HG02938 (cell line): ENCODE data around the gene SUPT20H.
A peak's percentile ranks its signal among the peaks of the same experiment; 100 is the strongest.

Experiments
- ATAC-seq: cut with Tn5 transposase; IDR thresholded peaks from one replicate; pipeline ENCODE4 v1.9.1; 2021; ENCODE audit warnings: mild to moderate bottlenecking, moderate library complexity; ENCODE audit not compliant: unreplicated experiment

Gene SUPT20H

GRCh38 chr13:37058910-37059847 lies at the start of gene SUPT20H:
TSS of gene SUPT20H (minus strand) at chr13:37059688. CDS start at chr13:37051490, 8,198 bp downstream.
- ATAC-seq: peak; percentile 92

- ATAC-seq: peak; percentile 56
Observed at GRCh38 chr13:37109051-37109678, 49.7 kb upstream of the SUPT20H start.

- no peak for ATAC-seq
Observed at GRCh38 chr13:37107868-37108267, 48.4 kb upstream of the SUPT20H start.

GRCh38 chr13:37107456-37107855 lies 48.0 kb upstream of the SUPT20H start:
- ATAC-seq: no peak

- ATAC-seq: no peak
Observed at GRCh38 chr13:37106642-37107041, 47.2 kb upstream of the SUPT20H start.

- ATAC-seq: no peak
Observed at GRCh38 chr13:37105251-37105714, 45.8 kb upstream of the SUPT20H start, which contains the start of gene CSNK1A1L. TSS of gene CSNK1A1L (minus strand) at chr13:37105664. CDS start at chr13:37105256, 408 bp downstream.

GRCh38 chr13:37102896-37103295 lies 43.4 kb upstream of the SUPT20H start:
- no peak for ATAC-seq

GRCh38 chr13:37101201-37101600 lies 41.7 kb upstream of the SUPT20H start:
- no peak for ATAC-seq

GRCh38 chr13:37100731-37101130 lies 41.2 kb upstream of the SUPT20H start:
- no peak for ATAC-seq

GRCh38 chr13:37097076-37097475 lies 37.6 kb upstream of the SUPT20H start:
- no peak for ATAC-seq

GRCh38 chr13:37094840-37095239 lies 35.4 kb upstream of the SUPT20H start:
- ATAC-seq: no peak

- ATAC-seq: no peak
Observed at GRCh38 chr13:37094099-37094498, 34.6 kb upstream of the SUPT20H start.

- ATAC-seq: no peak
Observed at GRCh38 chr13:37091835-37092234, 32.3 kb upstream of the SUPT20H start.

- no peak for ATAC-seq
Observed at GRCh38 chr13:37090912-37091311, 31.4 kb upstream of the SUPT20H start.

GRCh38 chr13:37089495-37089894 lies 30.0 kb upstream of the SUPT20H start:
- ATAC-seq: no peak

GRCh38 chr13:37087486-37087885 lies 28.0 kb upstream of the SUPT20H start:
- no peak for ATAC-seq

- ATAC-seq: no peak
Observed at GRCh38 chr13:37085606-37086005, 26.1 kb upstream of the SUPT20H start.

GRCh38 chr13:37076818-37077217 lies 17.3 kb upstream of the SUPT20H start:
- ATAC-seq: no peak

- no peak for ATAC-seq
Observed at GRCh38 chr13:37075164-37075563, 15.7 kb upstream of the SUPT20H start.

- no peak for ATAC-seq
Observed at GRCh38 chr13:37074703-37075102, 15.2 kb upstream of the SUPT20H start.

- no peak for ATAC-seq
Observed at GRCh38 chr13:37072024-37072423, 12.5 kb upstream of the SUPT20H start.

- no peak for ATAC-seq
Observed at GRCh38 chr13:37070956-37071355, 11.5 kb upstream of the SUPT20H start.
